ENCODE data around the gene RARB. TPM values are rescaled to one million over a fixed set of nuclear protein-coding genes. Genes with fewer than 3 reads are reported as not detected.

RARB gene
- total and polyA plus RNA-seq, 2 experiments from 2014 or later = 0.14 to 0.42 TPM

- TF ChIP-seq ZNF462 (CRISPR knock-in tag; IDR thresholded peaks at IDR 0.05) = no peak
- no peak for TF ChIP-seq ZNF331 (CRISPR knock-in tag; IDR thresholded peaks at IDR 0.05; ENCODE audit: low read depth)
- no peak for TF ChIP-seq JUNB (IDR thresholded peaks at IDR 0.05; ENCODE audit: unreplicated experiment)
Measured at GRCh38 chr3:25548836-25549235, 120.8 kb downstream of the RARB start (continued).

- H3K9me2 ChIP-seq (ENCODE audit: insufficient read depth) = peaks cover 9% of the 10 kb centered on the region; the same call in 1 of the 2 replicates
- H3K36me3 Mint-ChIP-seq (ENCODE audit: low read depth) = no peaks in the 10 kb centered on the region
- no peak overlapping the region for H3K4me3 Mint-ChIP-seq
- no peak overlapping the region for H3K27ac ChIP-seq (ENCODE audit: low read depth)
- no peak for TF ChIP-seq CREB1 (CRISPR knock-in tag; IDR thresholded peaks at IDR 0.05; ENCODE audit: low read depth)
- TF ChIP-seq CTCF (conservative IDR thresholded peaks at IDR 0.05; ENCODE audit: low read depth in 2 of 2) = no peak
- TF ChIP-seq STAT1 (IDR thresholded peaks at IDR 0.05; ENCODE audit: unreplicated experiment) = no peak
- no peak for TF ChIP-seq EZH2 (IDR thresholded peaks at IDR 0.05; ENCODE audit: low read depth, unreplicated experiment)
- no peak for TF ChIP-seq ETS1 (IDR thresholded peaks at IDR 0.05)
- H3K9me3 Mint-ChIP-seq = peaks cover 3% of the 10 kb centered on the region; the same call in 2 of the 3 replicates
- DNase-seq (ENCODE audit: low spot score) (no peak), ATAC-seq (no peak)
- H3K4me3 ChIP-seq = no peak overlapping the region
- no peaks in the 10 kb centered on the region for H3K36me3 ChIP-seq (ENCODE audit: insufficient read depth)
- no peaks in the 10 kb centered on the region for H3K4me1 ChIP-seq (ENCODE audit: insufficient read depth)
- H2AFZ ChIP-seq = no peak overlapping the region
- no peak overlapping the region for H3K27ac Mint-ChIP-seq
- H3K27me3 ChIP-seq (ENCODE audit: insufficient read depth) = no peaks in the 10 kb centered on the region
- no peaks in the 10 kb centered on the region for H4K20me1 ChIP-seq (replicated peaks; ENCODE audit: insufficient read depth)
- H3K79me2 ChIP-seq (replicated peaks; ENCODE audit: insufficient read depth) = no peaks in the 10 kb centered on the region
- H3K4me1 Mint-ChIP-seq = peaks cover 6% of the 10 kb centered on the region; the same call in 2 of the 3 replicates
- H3K27me3 Mint-ChIP-seq (ENCODE audit: insufficient read depth, low read depth, poor library complexity) = no peaks in the 10 kb centered on the region
- no peaks in the 10 kb centered on the region for H3F3A ChIP-seq (replicated peaks; ENCODE audit: low read depth)
- H3K4me2 ChIP-seq = no peak overlapping the region
Measured at GRCh38 chr3:25552251-25552650, 124.2 kb downstream of the RARB start.

Measured in GM23338 (cell line).